Transverse colon (tissue), 4 donors: ENCODE measurements around the gene PTPA. TPM values are rescaled to one million over a fixed set of nuclear protein-coding genes. Genes with fewer than 3 reads are reported as not detected.
A peak's percentile ranks its signal among the peaks of the same experiment; 100 is the strongest.

Experiments used
- DNase-seq: peaks from one replicate; pipeline ENCODE4 v3.0.0-alpha.2; 2019
- H3K27ac ChIP-seq, 4 donors: fragments of 200-600 bp; sonication (generic); 2 replicates each; pipeline ENCODE4 v1.5.1; 2016 to 2018; ENCODE audit warnings: inconsistent platforms in 4 of 4
- H3K27me3 ChIP-seq: fragments of 200-600 bp; sonication (generic); 2 replicates; pipeline ENCODE4 v1.5.1; 2017; ENCODE audit warnings: inconsistent platforms
- H3K36me3 ChIP-seq, 4 donors: fragments of 200-600 bp; sonication (generic); 2 replicates each; pipeline ENCODE4 v1.5.1; 2017 to 2019; ENCODE audit warnings: inconsistent platforms in 4 of 4
- H3K4me1 ChIP-seq, 4 donors: fragments of 200-600 bp; sonication (generic); 2 replicates each; pipeline ENCODE4 v1.5.1; 2017 to 2020; ENCODE audit warnings: inconsistent platforms in 4 of 4
- H3K4me3 ChIP-seq, 4 donors: fragments of 200-600 bp; sonication (generic); 1 replicate in 1 of 4; 2 replicates in 3 of 4; pipeline versions ENCODE4 v1.5.1 to v1.6.1; 2017 to 2019; ENCODE audit warnings: inconsistent platforms in 4 of 4
- H3K9me3 ChIP-seq, 2 donors: fragments of 200-600 bp; sonication (generic); 2 replicates each; pipeline ENCODE4 v1.5.1; 2017 to 2019; ENCODE audit warnings: inconsistent platforms in 2 of 2
- EP300 ChIP-seq: sonication (generic); formaldehyde crosslinking; IDR thresholded peaks from one replicate; pipeline ENCODE4 v1.6.1; 2017; ENCODE audit warnings: antibody characterized with exemption, low read depth
- POLR2A ChIP-seq: fragments of 450-650 bp; IDR thresholded peaks from one replicate; pipeline ENCODE4 v1.6.1; 2016; ENCODE audit warnings: antibody characterized with exemption, mild to moderate bottlenecking, moderate library complexity
- POLR2AphosphoS5 ChIP-seq, 3 donors: sonication (generic); formaldehyde crosslinking; IDR thresholded peaks; one replicate each; pipeline ENCODE4 v1.6.1; 2016; ENCODE audit warnings: antibody characterized with exemption in 3 of 3
- WGBS, 2 donors: methylation state at CpG; one replicate each; pipeline ENCODE4 v1.1.5; 2018; ENCODE audit warnings: low coverage in 1 of 2; 5-methylcytosine and 5-hydroxymethylcytosine counted together
- in situ Hi-C, 4 donors: fragments of 200-750 bp; cut with MboI; loops; one replicate each; pipeline versions ENCODE4 v1.15.0 to v1.15.1; 2017; ENCODE audit warnings: low sequenced_read_pairs in 3 of 4, low pct_ligation_motif_present in 1 of 4, low pct_unique_long_range_greater_than_20kb in 1 of 4
- intact Hi-C: fragments of 100-400 bp; cut with DNase I; formaldehyde crosslinking; loops from one replicate; pipeline ENCODE4 v1.15.1; 2023; ENCODE audit warnings: low total_unique reads
- total RNA-seq, 4 donors: library from RNA; depleted of rRNA; stranded (reverse); fragments of >200 nt; gene quantifications; one replicate each; pipeline ENCODE4 v1.1.0, GENCODE V29; 2016
- TF ChIP-seq, protein P1 (sequence below), 5 experiments: fragments of 200-600 bp in 3 of 5; fragments of 450-650 bp in 2 of 5; sonication (generic) in 3 of 5; IDR thresholded peaks; 1 replicate in 2 of 5; 2 replicates in 3 of 5; pipeline ENCODE4 v1.5.1; 2016 to 2017; ENCODE audit warnings: antibody characterized with exemption in 5 of 5, inconsistent platforms in 3 of 5, mild to moderate bottlenecking in 2 of 5, moderate library complexity in 1 of 5

Gene PTPA
- total RNA-seq, 4 donors from 2014 or later: 37.4 to 241 (median 66.5) TPM

DNA sequence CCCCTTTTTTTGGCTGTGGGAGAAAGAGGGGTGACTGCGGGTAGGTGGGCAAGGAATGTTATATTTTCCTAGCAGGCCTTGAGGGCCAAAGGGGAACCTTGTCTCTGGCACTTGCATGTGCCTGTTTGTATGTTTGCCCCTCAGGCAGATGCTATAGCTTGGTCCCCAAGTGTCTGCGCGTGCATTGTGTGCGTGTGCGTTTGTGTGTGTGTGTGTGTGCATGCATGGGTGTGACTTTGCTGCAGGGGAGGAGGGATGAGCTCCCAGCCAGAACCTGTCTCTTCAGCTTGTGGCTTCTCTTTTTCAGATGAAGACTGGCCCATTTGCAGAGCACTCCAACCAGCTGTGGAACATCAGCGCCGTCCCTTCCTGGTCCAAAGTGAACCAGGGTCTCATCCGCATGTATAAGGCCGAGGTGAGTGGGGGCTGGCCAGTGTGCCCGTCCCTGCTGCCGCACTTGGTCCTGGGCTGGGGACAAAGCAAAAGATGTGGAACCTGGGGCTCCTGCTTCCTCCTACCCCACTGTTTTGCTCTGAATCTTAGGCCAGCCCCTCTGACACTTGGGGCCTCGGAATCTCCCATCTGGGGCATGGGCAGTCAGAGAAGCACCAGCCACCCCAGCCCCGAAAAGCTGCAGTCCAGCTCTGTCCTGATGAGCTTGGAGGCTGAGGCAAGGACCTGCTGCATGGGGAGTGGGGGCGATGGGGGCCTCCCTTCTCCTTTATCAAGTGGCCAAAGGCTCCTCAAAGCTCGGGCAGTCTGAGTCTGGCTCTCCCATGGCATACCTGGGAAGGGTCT lies 31.1 kb downstream of the PTPA start:
- 69% methylated on average over 15 of the region's 15 CpGs; no CpG with 5 or more reads in 1 of the 2 donors for WGBS, 2 donors
- Histone ChIP-seq H3K36me3 (no peaks in the 10 kb centered on the region), H3K4me1 (peaks cover 53 to 93% (median 80%) of the 10 kb centered on the region in 4 donors), H3K4me3 (peak overlapping the region in 1 of 4 donors; percentile 46), H3K9me3 (no peaks in the 10 kb centered on the region), H3K27ac (peak overlapping the region; percentile 99 to 100 (median 100)), H3K27me3 (no peaks in the 10 kb centered on the region)
- DNase-seq: no peak
- in situ Hi-C loops: loop anchor here in 2 of 4 donors (25.0 kb wide), 1 partner anchor 645 kb away; no protein-coding TSS in a partner anchor
- intact Hi-C loops: loop anchor here (5.0 kb wide), 2 partner anchors 35 to 350 kb away; partner anchors contain the start of gene IER5L
- TF ChIP-seq EP300 (no peak), POLR2AphosphoS5 (IDR thresholded peaks at IDR 0.05) (no peak), POLR2A (no peak)
- TF ChIP-seq, protein P1, sequence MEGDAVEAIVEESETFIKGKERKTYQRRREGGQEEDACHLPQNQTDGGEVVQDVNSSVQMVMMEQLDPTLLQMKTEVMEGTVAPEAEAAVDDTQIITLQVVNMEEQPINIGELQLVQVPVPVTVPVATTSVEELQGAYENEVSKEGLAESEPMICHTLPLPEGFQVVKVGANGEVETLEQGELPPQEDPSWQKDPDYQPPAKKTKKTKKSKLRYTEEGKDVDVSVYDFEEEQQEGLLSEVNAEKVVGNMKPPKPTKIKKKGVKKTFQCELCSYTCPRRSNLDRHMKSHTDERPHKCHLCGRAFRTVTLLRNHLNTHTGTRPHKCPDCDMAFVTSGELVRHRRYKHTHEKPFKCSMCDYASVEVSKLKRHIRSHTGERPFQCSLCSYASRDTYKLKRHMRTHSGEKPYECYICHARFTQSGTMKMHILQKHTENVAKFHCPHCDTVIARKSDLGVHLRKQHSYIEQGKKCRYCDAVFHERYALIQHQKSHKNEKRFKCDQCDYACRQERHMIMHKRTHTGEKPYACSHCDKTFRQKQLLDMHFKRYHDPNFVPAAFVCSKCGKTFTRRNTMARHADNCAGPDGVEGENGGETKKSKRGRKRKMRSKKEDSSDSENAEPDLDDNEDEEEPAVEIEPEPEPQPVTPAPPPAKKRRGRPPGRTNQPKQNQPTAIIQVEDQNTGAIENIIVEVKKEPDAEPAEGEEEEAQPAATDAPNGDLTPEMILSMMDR (IDR thresholded peaks at IDR 0.05): no peak

DNA sequence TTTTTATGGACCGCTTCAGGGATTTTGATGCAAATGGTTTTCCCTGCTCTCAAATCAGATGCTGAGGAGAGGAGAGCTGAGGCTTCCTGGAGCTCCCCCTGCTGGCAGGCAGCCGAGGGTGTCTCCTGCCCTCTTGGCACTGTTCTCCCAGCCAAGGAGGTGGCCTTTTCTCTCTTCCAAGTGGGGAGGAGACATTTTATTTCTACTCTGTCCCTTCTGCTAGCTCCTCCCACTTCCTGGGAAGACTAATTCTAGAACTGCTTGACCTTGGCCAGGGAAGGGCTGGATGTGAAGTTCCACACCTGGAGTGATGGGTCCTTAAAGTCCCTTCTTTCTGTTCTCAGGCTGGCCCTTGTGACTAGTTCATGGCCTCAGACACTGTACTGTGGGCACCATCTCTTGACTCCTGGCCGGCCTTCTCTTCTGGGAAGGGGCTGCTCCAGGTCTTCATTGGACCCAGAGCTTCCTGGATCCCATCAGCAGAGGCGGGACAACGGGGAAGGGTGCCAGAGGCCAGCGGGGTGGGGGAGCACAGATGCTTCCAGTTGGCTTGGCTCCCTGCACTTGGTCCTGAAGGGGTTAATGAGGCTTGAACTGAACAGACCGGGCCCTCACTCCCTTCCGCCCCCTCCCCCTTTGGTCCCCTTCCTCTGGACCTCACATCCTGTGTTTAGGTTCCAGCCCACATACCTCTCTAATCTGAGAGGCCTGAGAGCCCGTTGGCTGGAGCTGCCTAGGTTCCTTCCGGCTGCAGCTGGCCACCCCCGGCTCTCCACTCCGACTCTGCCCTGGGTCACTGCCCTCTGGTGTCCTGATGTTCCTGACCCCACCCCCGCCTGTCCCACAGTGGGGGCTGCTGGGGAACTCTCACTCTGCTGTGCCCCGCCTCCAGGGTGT lies 32.1 kb downstream of the PTPA start:
- no peaks in the 10 kb centered on the region for H3K9me3 ChIP-seq
- H3K27ac ChIP-seq: peak overlapping the region; percentile 99 to 100 (median 100)
- H3K4me1 ChIP-seq: peaks cover 53 to 95% (median 80%) of the 10 kb centered on the region in 4 donors
- no peaks in the 10 kb centered on the region for H3K36me3 ChIP-seq
- WGBS, 2 donors: 50% methylated on average over 14 of the region's 14 CpGs; no CpG with 5 or more reads in 1 of the 2 donors
- in situ Hi-C loops: loop anchor here in 2 of 4 donors (25.0 kb wide), 1 partner anchor 644 kb away; no protein-coding TSS in a partner anchor
- no peaks in the 10 kb centered on the region for H3K27me3 ChIP-seq
- H3K4me3 ChIP-seq: no peak overlapping the region
- peak; percentile 92 for DNase-seq
- TF ChIP-seq, protein P1 (IDR thresholded peaks at IDR 0.05): peak; percentile 81 to 92 (median 89)
- no peak for TF ChIP-seq POLR2A
- no peak for TF ChIP-seq EP300
- peak; percentile 41 to 66 (median 57) for TF ChIP-seq POLR2AphosphoS5 (IDR thresholded peaks at IDR 0.05)
- intact Hi-C loops: loop anchor here (5.0 kb wide), 2 partner anchors 34 to 349 kb away; partner anchors contain the start of gene IER5L

DNA sequence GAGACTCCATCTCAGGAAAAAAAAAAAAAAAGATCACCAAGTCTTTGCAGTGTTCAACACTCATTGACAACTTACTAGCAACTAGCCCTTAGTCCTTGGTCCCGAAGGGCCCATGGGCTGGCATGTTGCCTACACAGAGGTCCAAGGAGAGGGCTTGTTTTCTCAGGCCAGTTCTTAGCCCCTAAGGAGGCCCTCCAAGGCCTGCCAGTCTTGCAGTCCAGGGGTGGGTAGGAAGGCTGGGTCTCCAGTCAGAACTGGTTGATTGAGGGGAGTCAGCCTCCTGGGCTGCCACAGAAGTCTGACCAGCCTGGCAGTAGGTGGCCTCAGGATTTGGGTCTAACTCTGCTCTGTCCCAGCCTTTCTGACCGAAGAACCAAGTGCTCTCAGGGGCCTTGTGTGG lies 34.1 kb downstream of the PTPA start:
- H3K36me3 ChIP-seq: peaks cover 0 to 3% (median 0%) of the 10 kb centered on the region in 4 donors
- H3K4me1 ChIP-seq: peaks cover 46 to 76% (median 63%) of the 10 kb centered on the region in 4 donors
- H3K27ac ChIP-seq: peak overlapping the region; percentile 81 to 100 (median 91)
- DNase-seq: no peak
- intact Hi-C loops: no loop called here
- TF ChIP-seq, protein P1 (IDR thresholded peaks at IDR 0.05): no peak
- TF ChIP-seq POLR2A (no peak), POLR2AphosphoS5 (IDR thresholded peaks at IDR 0.05) (no peak), EP300 (no peak)
- no peaks in the 10 kb centered on the region for H3K27me3 ChIP-seq
- no peak overlapping the region for H3K4me3 ChIP-seq
- 77% methylated on average over 2 of the region's 2 CpGs; no CpG with 5 or more reads in 1 of the 2 donors for WGBS, 2 donors
- no peaks in the 10 kb centered on the region for H3K9me3 ChIP-seq
- in situ Hi-C loops: loop anchor here in 2 of 4 donors (25.0 kb wide), 1 partner anchor 642 kb away; no protein-coding TSS in a partner anchor
